ENCODE data around the gene OR2J2. TPM values are rescaled to one million over a fixed set of nuclear protein-coding genes. Genes with fewer than 3 reads are reported as not detected.
"Not testable (repeated sequence)": the region's sequence is repeated elsewhere in the genome, so short reads cannot be mapped to it uniquely, and the experiment has no call there.

Gene OR2J2
- total RNA-seq, result not detected

DNA sequence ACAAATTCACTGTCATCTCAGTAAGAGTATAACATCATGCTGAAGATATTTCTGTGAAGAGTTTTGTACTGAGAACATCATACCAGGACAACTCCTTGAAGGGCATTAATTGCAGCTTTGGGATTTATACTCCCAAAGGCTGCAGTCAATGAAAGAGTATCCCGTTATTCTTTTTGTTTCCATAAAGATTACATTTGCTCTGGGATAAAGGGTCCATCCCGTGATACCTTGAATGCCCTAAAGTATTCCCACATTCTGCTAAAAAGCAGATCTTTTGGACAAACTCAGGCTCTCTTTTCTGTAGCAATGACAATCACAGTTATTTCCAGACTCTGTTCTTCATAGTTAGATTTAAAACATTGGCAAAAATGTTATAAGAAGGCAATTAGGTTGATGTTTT lies at the start of gene OR2J2:
OR2J2 (plus strand) TSS at position 301 of the 400 bp plus-strand sequence. CDS start 2,729 bp downstream, outside the sequence.
- DNase-seq (ENCODE audit: low spot score); ATAC-seq: not testable (repeated sequence)

DNA sequence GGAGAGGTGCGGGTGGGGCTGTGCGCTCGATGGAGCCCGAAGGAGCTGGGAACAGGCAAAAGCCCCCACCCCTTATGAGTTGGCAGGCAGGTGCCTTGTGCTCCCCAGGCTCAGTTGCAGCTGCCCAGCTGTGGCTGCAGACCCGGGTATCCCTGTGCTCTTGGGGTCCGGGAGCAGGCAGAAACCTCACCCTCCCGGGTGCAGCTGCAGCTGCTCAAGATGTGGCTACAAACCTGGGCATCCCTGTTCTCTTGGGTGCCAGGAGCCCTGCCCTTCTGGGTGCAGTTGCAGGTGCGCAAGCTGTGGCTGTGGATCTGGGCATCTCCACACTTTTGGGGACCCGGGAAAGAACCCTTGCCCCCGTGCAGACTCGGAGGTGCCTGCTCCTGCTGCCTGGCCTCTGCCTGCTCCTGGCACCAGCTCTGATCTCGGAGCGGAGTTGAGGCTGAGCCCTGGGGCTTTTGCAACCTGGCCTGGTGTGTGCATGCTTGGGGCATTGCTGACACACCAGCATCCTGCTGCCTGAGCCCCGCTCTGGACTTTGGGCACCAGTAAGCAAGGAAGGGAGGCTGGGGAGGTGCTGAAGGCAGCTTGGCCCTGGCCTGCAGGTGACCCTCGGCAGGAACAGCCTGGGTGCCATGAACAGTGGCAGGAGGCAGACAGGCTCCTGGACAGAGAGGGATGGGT lies 41.2 kb upstream of the OR2J2 start:
- ATAC-seq, result no peak
- DNase-seq (ENCODE audit: low spot score), result no peak

DNA sequence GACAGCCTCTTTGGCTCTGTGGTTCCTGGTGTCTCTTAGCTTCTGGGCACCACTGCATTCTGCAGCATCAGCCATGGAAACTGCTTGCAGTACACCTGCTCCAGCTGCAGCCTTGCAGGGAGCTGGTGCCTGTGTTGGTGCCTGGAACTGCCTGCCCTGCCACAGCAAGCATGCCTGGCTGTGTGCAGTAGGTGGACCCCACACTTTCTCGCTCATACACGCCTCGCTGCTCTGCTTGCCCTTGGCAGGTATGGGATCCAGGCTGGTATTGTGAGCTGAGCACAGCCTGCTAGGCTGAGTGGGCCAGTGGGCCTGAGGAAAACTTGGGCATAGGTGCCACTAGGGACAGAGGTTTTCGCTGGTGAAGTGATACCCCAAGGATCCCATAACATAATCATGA lies 40.1 kb upstream of the OR2J2 start:
- ATAC-seq, result no peak

GRCh38 chr6:29131691-29132090 lies 39.0 kb upstream of the OR2J2 start:
- DNase-seq (ENCODE audit: low spot score) (no peak), ATAC-seq (no peak)

More for the DNA sequence above, 40.1 kb upstream of the OR2J2 start:
- DNase-seq (ENCODE audit: low spot score), result no peak

- DNase-seq (ENCODE audit: low spot score) (no peak), ATAC-seq (no peak)
These were observed 33.0 kb upstream of the OR2J2 start for GRCh38 chr6:29137724-29138123.

DNA sequence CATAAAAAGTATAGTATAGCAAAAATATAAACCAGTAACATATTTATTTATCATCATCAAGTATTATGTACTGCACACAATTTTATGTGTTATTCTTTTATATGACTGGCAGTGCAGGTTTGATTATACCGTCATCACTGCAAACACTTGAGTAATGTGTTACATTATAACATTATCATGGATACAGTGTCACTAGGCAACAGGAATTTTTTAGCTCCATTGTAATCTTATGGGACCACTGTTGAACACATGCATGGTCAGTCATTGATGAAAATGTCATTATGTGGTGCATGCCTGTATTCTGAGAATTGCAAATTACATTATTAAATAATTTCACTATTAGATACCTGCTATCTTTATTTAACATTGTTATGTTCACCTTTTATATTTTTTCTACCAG lies 29.1 kb upstream of the OR2J2 start:
- ATAC-seq (no peak), DNase-seq (ENCODE audit: low spot score) (no peak)

DNA sequence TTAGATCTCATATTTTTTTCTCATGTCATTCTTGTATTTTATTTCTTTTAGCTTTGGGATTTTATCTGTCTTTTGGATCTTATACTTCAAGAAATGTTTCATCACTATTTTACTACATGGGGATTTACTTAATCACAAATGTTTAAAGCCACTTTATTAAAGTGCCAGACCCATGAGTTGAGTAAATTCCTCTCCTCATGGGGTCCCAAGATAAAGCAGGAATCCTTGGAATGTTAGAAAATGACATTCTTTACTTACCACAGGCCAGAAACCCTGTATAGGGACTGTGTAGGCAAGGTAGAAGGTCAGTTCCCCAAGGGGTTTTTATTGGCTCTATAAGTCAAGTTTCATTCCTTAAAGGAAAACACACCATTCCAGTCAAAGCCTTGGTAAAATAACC lies 28.4 kb upstream of the OR2J2 start:
- ATAC-seq, result no peak
- no peak for DNase-seq (ENCODE audit: low spot score)

DNA sequence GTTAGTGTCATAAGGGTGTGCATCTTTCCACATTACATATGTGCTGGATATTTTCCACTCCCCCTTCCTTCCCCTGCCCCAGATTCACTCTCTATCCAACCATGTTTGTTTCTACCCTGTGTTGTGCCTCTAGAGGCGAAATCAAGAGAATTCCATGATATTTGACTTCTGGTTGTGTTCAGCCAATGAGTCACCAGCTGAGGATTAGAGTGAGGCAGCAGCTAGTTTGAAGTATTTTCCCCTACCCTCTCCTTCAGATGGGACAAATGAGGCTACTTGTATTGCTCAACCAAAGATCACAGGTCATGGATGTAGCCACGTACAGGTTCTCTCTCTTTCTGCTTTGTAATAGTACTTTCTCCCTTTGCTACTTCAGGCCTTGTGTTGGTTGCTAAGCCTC lies 24.5 kb upstream of the OR2J2 start:
- DNase-seq (ENCODE audit: low spot score) (no peak), ATAC-seq (no peak)

DNA sequence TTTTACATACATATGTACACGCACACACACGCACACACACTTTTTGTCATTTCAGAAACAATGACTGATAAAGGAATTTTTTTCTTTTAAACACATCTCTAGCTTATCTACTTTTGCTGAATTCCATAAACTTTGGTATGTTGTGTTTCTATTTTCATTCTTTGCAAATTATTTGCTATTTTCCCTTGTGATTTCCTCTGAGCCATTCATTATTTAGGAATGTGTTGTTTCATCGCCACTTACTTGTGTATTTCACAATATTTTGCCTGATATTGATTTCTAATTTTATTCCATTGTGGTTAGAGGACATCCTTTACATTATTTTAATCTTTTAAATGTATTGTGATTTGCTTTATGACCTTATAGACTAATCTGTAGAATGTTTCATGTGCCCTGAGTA lies 23.6 kb upstream of the OR2J2 start:
- ATAC-seq (no peak), DNase-seq (ENCODE audit: low spot score) (no peak)

GRCh38 chr6:29149444-29149843 lies 21.3 kb upstream of the OR2J2 start:
- not testable (repeated sequence) for ATAC-seq; DNase-seq (ENCODE audit: low spot score)

DNA sequence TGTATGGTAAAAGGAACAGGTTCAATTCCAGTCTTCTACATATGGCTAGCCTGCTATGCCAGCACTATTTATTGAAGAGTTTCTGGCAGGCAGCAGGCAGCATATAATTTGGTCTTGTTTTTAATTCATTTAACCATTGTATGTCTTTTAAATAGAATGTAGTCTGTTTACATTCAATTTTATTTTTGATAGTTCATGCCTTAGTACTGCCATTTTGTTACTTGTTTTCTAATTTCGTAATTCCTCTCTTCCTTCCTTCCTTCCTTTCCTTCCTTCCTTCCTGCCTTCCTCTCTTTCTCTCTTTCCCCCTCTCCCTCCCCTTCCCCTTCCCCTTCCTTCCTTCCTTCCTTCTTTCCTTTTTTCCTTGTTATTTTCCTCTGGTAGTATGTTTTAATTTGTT lies 17.6 kb upstream of the OR2J2 start:
- DNase-seq (ENCODE audit: low spot score) (no peak), ATAC-seq (no peak)

GRCh38 chr6:29155182-29155581 lies 15.5 kb upstream of the OR2J2 start:
- not testable (repeated sequence) for ATAC-seq; DNase-seq (ENCODE audit: low spot score)

DNA sequence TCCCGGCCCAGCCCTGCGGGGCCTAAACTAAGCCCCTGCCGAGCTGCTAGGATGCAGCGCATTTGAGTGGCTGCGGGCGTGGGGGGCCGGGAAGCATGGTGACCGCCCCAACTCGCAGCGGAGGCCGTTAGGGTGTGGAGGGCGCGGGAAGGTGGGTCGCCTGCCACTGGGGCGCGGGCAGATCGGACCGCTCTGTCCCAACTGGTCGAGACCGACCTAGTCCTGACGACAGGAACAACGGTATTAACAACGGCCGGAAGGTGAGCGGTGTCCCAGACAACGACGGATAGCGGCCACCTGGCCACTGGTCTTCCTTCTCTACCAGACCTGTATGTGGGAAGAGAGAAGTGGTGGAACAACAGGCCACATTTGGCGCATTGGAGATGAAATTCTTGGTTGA lies 10.8 kb upstream of the OR2J2 start:
- ATAC-seq, result not testable (repeated sequence)

GRCh38 chr6:29165571-29165970 lies 5.1 kb upstream of the OR2J2 start:
- not testable (repeated sequence) for ATAC-seq

More for the DNA sequence above, 10.8 kb upstream of the OR2J2 start:
- not testable (repeated sequence) for DNase-seq (ENCODE audit: low spot score)

GRCh38 chr6:29171736-29172135 lies 1.0 kb downstream of the OR2J2 start:
- DNase-seq (ENCODE audit: low spot score), result no peak
- no peak for ATAC-seq

More at GRCh38 chr6:29165571-29165970, 5.1 kb upstream of the OR2J2 start:
- not testable (repeated sequence) for DNase-seq (ENCODE audit: low spot score)

GRCh38 chr6:29183594-29183993 lies 12.9 kb downstream of the OR2J2 start:
- no peak for DNase-seq (ENCODE audit: low spot score)
- no peak for ATAC-seq

DNA sequence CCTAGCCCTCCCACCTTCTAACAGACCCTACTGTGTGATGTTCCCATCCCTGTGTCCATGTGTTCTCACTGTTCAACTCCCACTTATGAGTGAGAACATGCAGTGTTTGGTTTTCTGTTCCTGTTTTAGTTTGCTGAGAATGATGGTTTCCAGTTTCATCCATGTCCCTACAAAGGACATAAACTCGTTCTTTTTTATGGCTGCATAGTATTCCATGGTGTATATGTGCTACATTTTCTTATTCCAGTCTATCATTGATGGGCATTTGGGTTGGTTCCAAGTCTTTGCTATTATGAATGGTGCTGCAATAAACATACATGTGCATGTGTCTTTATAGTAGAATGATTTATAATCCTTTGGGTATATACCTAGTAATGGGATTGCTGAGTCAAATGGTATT lies 18.0 kb downstream of the OR2J2 start:
- DNase-seq (ENCODE audit: low spot score), result not testable (repeated sequence)

GRCh38 chr6:29200767-29201662 lies 30.3 kb downstream of the OR2J2 start:
- DNase-seq (ENCODE audit: low spot score), result no peak
- no peak for ATAC-seq

More for the DNA sequence above, 18.0 kb downstream of the OR2J2 start:
- ATAC-seq, result not testable (repeated sequence)

DNA sequence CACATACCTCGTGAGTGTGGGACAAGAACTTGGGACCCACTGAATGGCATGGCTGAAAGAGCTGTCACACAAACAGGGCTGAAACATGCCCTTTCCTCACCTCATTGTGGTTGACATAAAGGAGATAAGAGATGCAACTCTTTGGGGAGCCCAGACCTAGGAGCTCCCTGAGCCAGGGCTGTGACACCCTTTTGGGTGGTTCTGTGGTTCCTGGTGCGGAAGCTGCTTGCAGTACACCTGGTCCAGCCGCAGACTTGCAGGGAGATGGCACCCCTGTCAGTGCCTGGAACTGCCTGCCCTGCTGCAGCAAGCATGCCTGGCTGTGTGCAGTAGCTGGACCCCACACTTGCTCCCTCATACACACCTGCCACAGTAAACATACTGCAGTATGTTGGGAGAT lies 31.3 kb downstream of the OR2J2 start:
- no peak for ATAC-seq
- DNase-seq (ENCODE audit: low spot score), result no peak

DNA sequence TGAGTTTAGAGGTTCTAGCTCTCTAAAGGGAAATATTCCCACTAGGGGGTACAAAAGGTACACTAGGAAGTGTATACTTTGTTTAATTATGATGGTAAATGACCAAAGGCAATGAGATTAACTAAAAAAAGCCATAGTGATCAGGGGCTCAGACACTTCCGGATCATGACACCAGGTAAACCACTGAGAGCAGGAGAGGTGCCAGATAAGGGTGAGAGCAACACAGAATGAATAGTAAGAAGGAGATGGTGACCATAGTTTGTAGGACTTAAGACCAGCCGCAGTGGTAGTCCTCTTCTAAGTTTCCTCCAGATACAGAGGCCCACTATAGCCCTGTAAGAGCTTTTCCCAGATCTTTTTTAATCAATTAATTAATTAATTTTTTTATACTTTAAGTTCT lies 40.8 kb downstream of the OR2J2 start:
- no peak for DNase-seq (ENCODE audit: low spot score)
- no peak for ATAC-seq

DNA sequence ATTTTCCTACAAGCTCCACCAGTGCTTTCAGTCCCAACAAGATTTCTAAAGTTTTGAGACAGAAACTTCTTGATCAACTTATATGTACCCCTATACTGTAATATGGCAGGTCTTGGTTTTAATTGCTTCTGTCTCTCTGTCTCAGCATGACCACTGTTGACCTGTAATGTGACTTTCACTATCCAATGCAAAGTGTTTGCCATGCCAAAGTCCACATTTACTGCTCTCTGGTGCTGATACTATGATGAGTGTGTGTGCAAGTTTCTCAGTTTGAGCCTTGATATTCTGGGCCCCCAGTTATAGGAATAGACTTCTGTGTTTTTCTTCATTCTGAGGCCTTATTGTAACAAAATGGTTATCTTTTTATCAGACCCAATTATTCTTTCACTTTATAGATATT lies 45.8 kb downstream of the OR2J2 start:
- DNase-seq (ENCODE audit: low spot score) (no peak), ATAC-seq (peak; percentile 98)

DNA sequence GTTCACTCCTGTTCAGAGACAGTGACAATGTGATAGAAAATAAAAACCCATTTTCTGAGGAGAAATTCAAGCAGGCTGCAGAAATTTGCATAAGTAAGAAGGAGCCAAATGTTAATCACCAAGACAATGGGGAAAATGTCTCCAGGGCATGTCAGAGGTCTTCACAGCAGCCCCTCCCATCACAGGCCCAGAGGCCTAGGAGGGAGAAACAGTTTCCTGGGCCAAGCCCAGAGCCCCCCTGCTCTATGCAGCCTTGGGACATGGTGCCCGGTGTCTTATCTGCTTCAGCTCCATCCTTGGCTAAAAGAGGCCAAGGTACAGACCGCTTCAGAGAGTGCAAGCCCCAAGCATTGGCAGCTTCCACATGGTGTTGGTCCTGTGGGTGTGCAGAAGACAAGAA lies 46.5 kb downstream of the OR2J2 start:
- ATAC-seq, result peak; percentile 17
- DNase-seq (ENCODE audit: low spot score), result not testable (repeated sequence)
